IgD-negative memory B cell (primary cell): ENCODE measurements around the gene DYRK2. TPM values are rescaled to one million over a fixed set of nuclear protein-coding genes. Genes with fewer than 3 reads are reported as not detected.
"Not testable (repeated sequence)": the region's sequence is repeated elsewhere in the genome, so short reads cannot be mapped to it uniquely, and the experiment has no call there.

Experiments
- H3K27ac Mint-ChIP-seq, 3 donors: one replicate each; pipeline ENCODE4 v1.8.0; 2020 to 2022; ENCODE audit warnings: mild to moderate bottlenecking in 3 of 3, mixed read lengths in 3 of 3, moderate library complexity in 1 of 3
- H3K27me3 Mint-ChIP-seq: one replicate; pipeline ENCODE4 v1.8.0; 2021; ENCODE audit warnings: mixed read lengths
- H3K36me3 Mint-ChIP-seq: one replicate; pipeline ENCODE4 v1.8.0; 2020; ENCODE audit warnings: mild to moderate bottlenecking, mixed read lengths
- H3K4me1 Mint-ChIP-seq, 3 donors: one replicate each; pipeline ENCODE4 v1.8.0; 2020 to 2022; ENCODE audit warnings: mixed read lengths in 3 of 3, mild to moderate bottlenecking in 1 of 3
- H3K4me3 Mint-ChIP-seq, 4 donors: one replicate each; pipeline ENCODE4 v1.8.0; 2020 to 2022; ENCODE audit warnings: mild to moderate bottlenecking in 4 of 4, mixed read lengths in 4 of 4, moderate library complexity in 3 of 4
- H3K9me3 Mint-ChIP-seq, 3 donors: one replicate each; pipeline ENCODE4 v1.8.0; 2020 to 2021; ENCODE audit warnings: mixed read lengths in 3 of 3, mild to moderate bottlenecking in 1 of 3
- polyA plus RNA-seq: library from polyadenylated mRNA; unstranded; fragments of 300-500 nt; fragmentation: Illumina TruSeq; gene quantifications from one replicate; pipeline ENCODE4 v1.2.3, GENCODE V29; 2021

The DYRK2 gene
- polyA plus RNA-seq, 1 donor from 2014 or later: 58.4 TPM

GRCh38 chr12:67671419-67671818 is 22.9 kb downstream of the DYRK2 start:
- no peaks in the 10 kb centered on the region for H3K27me3 Mint-ChIP-seq
- H3K4me1 Mint-ChIP-seq: peaks cover 2 to 4% (median 3%) of the 10 kb centered on the region in 3 donors
- no peak overlapping the region for H3K27ac Mint-ChIP-seq
- H3K36me3 Mint-ChIP-seq: peaks cover 27% of the 10 kb centered on the region
- peaks cover 9 to 21% (median 12%) of the 10 kb centered on the region in 3 donors for H3K9me3 Mint-ChIP-seq
- no peak overlapping the region for H3K4me3 Mint-ChIP-seq

GRCh38 chr12:67671892-67672291 is 23.3 kb downstream of the DYRK2 start:
- Mint-ChIP-seq H3K9me3 (peaks cover 9 to 21% (median 12%) of the 10 kb centered on the region in 3 donors), H3K4me1 (peaks cover 2 to 4% (median 3%) of the 10 kb centered on the region in 3 donors), H3K27ac (no peak overlapping the region), H3K4me3 (no peak overlapping the region), H3K36me3 (peaks cover 27% of the 10 kb centered on the region), H3K27me3 (no peaks in the 10 kb centered on the region)

GRCh38 chr12:67672507-67672906 is 24.0 kb downstream of the DYRK2 start:
- Mint-ChIP-seq H3K36me3 (peaks cover 24% of the 10 kb centered on the region), H3K9me3 (peaks cover 9 to 21% (median 12%) of the 10 kb centered on the region in 3 donors), H3K27ac (peak overlapping the region in 1 of 3 donors; percentile 68)
- not testable (repeated sequence) for H3K27me3 Mint-ChIP-seq, H3K4me3 Mint-ChIP-seq, H3K4me1 Mint-ChIP-seq

GRCh38 chr12:67673509-67673908 is 25.0 kb downstream of the DYRK2 start:
- H3K27me3 Mint-ChIP-seq, H3K4me3 Mint-ChIP-seq, H3K4me1 Mint-ChIP-seq, H3K27ac Mint-ChIP-seq: not testable (repeated sequence)
- Mint-ChIP-seq H3K36me3 (peaks cover 22% of the 10 kb centered on the region), H3K9me3 (peaks cover 9 to 21% (median 12%) of the 10 kb centered on the region in 3 donors)

- Mint-ChIP-seq H3K4me1 (peaks cover 2 to 4% (median 3%) of the 10 kb centered on the region in 3 donors), H3K36me3 (peaks cover 22% of the 10 kb centered on the region), H3K27ac (no peak overlapping the region), H3K4me3 (no peak overlapping the region), H3K27me3 (no peaks in the 10 kb centered on the region), H3K9me3 (peaks cover 9 to 21% (median 12%) of the 10 kb centered on the region in 3 donors)
These were observed 25.9 kb downstream of the DYRK2 start for GRCh38 chr12:67674417-67674816.

GRCh38 chr12:67676624-67677023 is 28.1 kb downstream of the DYRK2 start:
- H3K27ac Mint-ChIP-seq: no peak overlapping the region
- peaks cover 23% of the 10 kb centered on the region for H3K36me3 Mint-ChIP-seq
- H3K9me3 Mint-ChIP-seq: peaks cover 9 to 21% (median 14%) of the 10 kb centered on the region in 3 donors
- peaks cover 0 to 4% (median 2%) of the 10 kb centered on the region in 3 donors for H3K4me1 Mint-ChIP-seq
- no peak overlapping the region for H3K4me3 Mint-ChIP-seq
- no peaks in the 10 kb centered on the region for H3K27me3 Mint-ChIP-seq

GRCh38 chr12:67677166-67677565 is 28.6 kb downstream of the DYRK2 start:
- no peaks in the 10 kb centered on the region for H3K27me3 Mint-ChIP-seq
- peaks cover 0 to 4% (median 2%) of the 10 kb centered on the region in 3 donors for H3K4me1 Mint-ChIP-seq
- no peak overlapping the region for H3K27ac Mint-ChIP-seq
- H3K4me3 Mint-ChIP-seq: no peak overlapping the region
- peaks cover 28% of the 10 kb centered on the region for H3K36me3 Mint-ChIP-seq
- H3K9me3 Mint-ChIP-seq: peaks cover 9 to 19% (median 12%) of the 10 kb centered on the region in 3 donors

GRCh38 chr12:67681105-67681778 is 32.7 kb downstream of the DYRK2 start:
- Mint-ChIP-seq H3K27me3 (no peaks in the 10 kb centered on the region), H3K4me1 (peaks cover 0 to 2% (median under 1%) of the 10 kb centered on the region in 3 donors), H3K4me3 (no peak overlapping the region), H3K27ac (no peak overlapping the region), H3K36me3 (peaks cover 15% of the 10 kb centered on the region), H3K9me3 (peaks cover 0 to 2% (median 0%) of the 10 kb centered on the region in 3 donors)

- peak overlapping the region in 1 of 3 donors; percentile 25 for H3K27ac Mint-ChIP-seq
- no peaks in the 10 kb centered on the region for H3K27me3 Mint-ChIP-seq
- H3K36me3 Mint-ChIP-seq: peaks cover 15% of the 10 kb centered on the region
- no peak overlapping the region for H3K4me3 Mint-ChIP-seq
- H3K9me3 Mint-ChIP-seq: peaks cover 0 to 2% (median 0%) of the 10 kb centered on the region in 3 donors
- H3K4me1 Mint-ChIP-seq: peaks cover 0 to 2% (median 0%) of the 10 kb centered on the region in 3 donors
These were observed 33.5 kb downstream of the DYRK2 start for GRCh38 chr12:67681941-67682620.

- peaks cover 4% of the 10 kb centered on the region for H3K36me3 Mint-ChIP-seq
- H3K27ac Mint-ChIP-seq: no peak overlapping the region
- no peak overlapping the region for H3K4me3 Mint-ChIP-seq
- peaks cover 6% of the 10 kb centered on the region for H3K27me3 Mint-ChIP-seq
- peaks cover 7 to 19% (median 11%) of the 10 kb centered on the region in 3 donors for H3K4me1 Mint-ChIP-seq
- peaks cover 0 to 4% (median 2%) of the 10 kb centered on the region in 3 donors for H3K9me3 Mint-ChIP-seq
These were observed 40.8 kb downstream of the DYRK2 start for GRCh38 chr12:67689385-67689784.

GRCh38 chr12:67690656-67691055 is 42.1 kb downstream of the DYRK2 start:
- peak overlapping the region in 1 of 3 donors; percentile 25 for H3K27ac Mint-ChIP-seq
- peaks cover 8 to 27% (median 11%) of the 10 kb centered on the region in 3 donors for H3K4me1 Mint-ChIP-seq
- peaks cover 4% of the 10 kb centered on the region for H3K36me3 Mint-ChIP-seq
- H3K4me3 Mint-ChIP-seq: no peak overlapping the region
- H3K9me3 Mint-ChIP-seq: peaks cover 0 to 4% (median 2%) of the 10 kb centered on the region in 3 donors
- H3K27me3 Mint-ChIP-seq: peaks cover 6% of the 10 kb centered on the region

- H3K36me3 Mint-ChIP-seq: peaks cover 4% of the 10 kb centered on the region
- peaks cover 8 to 30% (median 11%) of the 10 kb centered on the region in 3 donors for H3K4me1 Mint-ChIP-seq
- H3K4me3 Mint-ChIP-seq: no peak overlapping the region
- H3K9me3 Mint-ChIP-seq: peaks cover 0 to 4% (median 2%) of the 10 kb centered on the region in 3 donors
- peaks cover 6% of the 10 kb centered on the region for H3K27me3 Mint-ChIP-seq
- no peak overlapping the region for H3K27ac Mint-ChIP-seq
These were observed 42.7 kb downstream of the DYRK2 start for GRCh38 chr12:67691220-67691619.

GRCh38 chr12:67692135-67692534 is 43.6 kb downstream of the DYRK2 start:
- Mint-ChIP-seq H3K27ac (no peak overlapping the region), H3K4me3 (no peak overlapping the region), H3K36me3 (peaks cover 4% of the 10 kb centered on the region)

GRCh38 chr12:67692966-67693365 is 44.4 kb downstream of the DYRK2 start:
- peak overlapping the region in 2 of 4 donors; percentile 14 to 86 for H3K4me3 Mint-ChIP-seq
- no peaks in the 10 kb centered on the region for H3K9me3 Mint-ChIP-seq
- peaks cover 12 to 36% (median 18%) of the 10 kb centered on the region in 3 donors for H3K4me1 Mint-ChIP-seq
- peaks cover 4% of the 10 kb centered on the region for H3K36me3 Mint-ChIP-seq
- H3K27ac Mint-ChIP-seq: no peak overlapping the region
- H3K27me3 Mint-ChIP-seq: peaks cover 6% of the 10 kb centered on the region

More at GRCh38 chr12:67692135-67692534, 43.6 kb downstream of the DYRK2 start:
- Mint-ChIP-seq H3K9me3 (peaks cover 0 to 4% (median 2%) of the 10 kb centered on the region in 3 donors), H3K4me1 (peaks cover 8 to 30% (median 13%) of the 10 kb centered on the region in 3 donors), H3K27me3 (peaks cover 6% of the 10 kb centered on the region)

- Mint-ChIP-seq H3K9me3 (no peaks in the 10 kb centered on the region), H3K27ac (no peak overlapping the region), H3K4me1 (peaks cover 18 to 42% (median 26%) of the 10 kb centered on the region in 3 donors), H3K36me3 (peaks cover 2% of the 10 kb centered on the region), H3K4me3 (no peak overlapping the region), H3K27me3 (peaks cover 6% of the 10 kb centered on the region)
These were observed 45.3 kb downstream of the DYRK2 start for GRCh38 chr12:67693894-67694293.
